ENCODE measurements around the gene SPTBN1. TPM values are rescaled to one million over a fixed set of nuclear protein-coding genes. Genes with fewer than 3 reads are reported as not detected.

Gene SPTBN1
- total and polyA plus RNA-seq, 2 of the 13 experiments (the other 11 are each of a cell fraction or from before 2014, with no cell fraction given): 123 to 299 TPM

- TF ChIP-seq ZNF350 (CRISPR knock-in tag; IDR thresholded peaks at IDR 0.05; ENCODE audit: borderline replicate concordance, low read depth) (no peak), ZNF20 (CRISPR knock-in tag; IDR thresholded peaks at IDR 0.05) (no peak), ZNF687 (CRISPR knock-in tag; IDR thresholded peaks at IDR 0.05) (no peak), ZKSCAN8 (CRISPR knock-in tag; IDR thresholded peaks at IDR 0.05; ENCODE audit: borderline replicate concordance) (0 out of 2 replicates have a peak, but pooled peaks have one; percentile 20), RFX1 (IDR thresholded peaks at IDR 0.05) (no peak), HNF4G (IDR thresholded peaks at IDR 0.05; ENCODE audit: borderline replicate concordance, low read depth, low read length) (peak; percentile 34; the same call in 1 of the 2 replicates), HNF4G (CRISPR knock-in tag; IDR thresholded peaks at IDR 0.05; ENCODE audit: borderline replicate concordance, low read depth) (no peak), HDAC1 (CRISPR knock-in tag; IDR thresholded peaks at IDR 0.05) (no peak; the same call in 1 of the 2 replicates), DBP (CRISPR knock-in tag; IDR thresholded peaks at IDR 0.05; ENCODE audit: not compliant biosample characterization) (no peak), ZNF557 (CRISPR knock-in tag; IDR thresholded peaks at IDR 0.05) (no peak), ZNF792 (CRISPR knock-in tag; IDR thresholded peaks at IDR 0.05) (no peak), CREM (IDR thresholded peaks at IDR 0.05) (peak; percentile 79), CREM (CRISPR knock-in tag; IDR thresholded peaks at IDR 0.05) (no peak), ZNF33B (CRISPR knock-in tag; IDR thresholded peaks at IDR 0.05) (no peak), ZNF121 (CRISPR knock-in tag; IDR thresholded peaks at IDR 0.05) (no peak), ZFP37 (CRISPR knock-in tag; IDR thresholded peaks at IDR 0.05; ENCODE audit: borderline replicate concordance) (no peak), FOSL1 (CRISPR knock-in tag; IDR thresholded peaks at IDR 0.05; ENCODE audit: borderline replicate concordance) (no peak), ZSCAN29 (CRISPR knock-in tag; conservative IDR thresholded peaks at IDR 0.05) (no peak), HOXA7 (CRISPR knock-in tag; IDR thresholded peaks at IDR 0.05) (no peak), HNF1A (IDR thresholded peaks at IDR 0.05; ENCODE audit: low read depth) (0 out of 2 replicates have a peak, but pooled peaks have one; percentile 23), HNF1A (CRISPR knock-in tag; IDR thresholded peaks at IDR 0.05; ENCODE audit: borderline replicate concordance) (no peak; the same call in 1 of the 2 replicates), SOX6 (IDR thresholded peaks at IDR 0.05) (no peak), SOX6 (CRISPR knock-in tag; IDR thresholded peaks at IDR 0.05) (no peak), ZFP36L1 (CRISPR knock-in tag; IDR thresholded peaks at IDR 0.05) (no peak), SIX1 (CRISPR knock-in tag; IDR thresholded peaks at IDR 0.05; ENCODE audit: borderline replicate concordance) (0 out of 2 replicates have a peak, but pooled peaks have one; percentile 32)
Measured at GRCh38 chr2:54446625-54447024, 9.5 kb upstream of the SPTBN1 start (continued).
